Glomerular visceral epithelial cell (primary cell): ENCODE results near the gene SLC9A2.

Source experiments
- DNase-seq: peaks from one replicate; pipeline ENCODE4 v3.0.0-alpha.2; 2016; ENCODE audit errors: extremely low spot score

Gene SLC9A2

GRCh38 chr2:102674836-102675235 lies 55.5 kb downstream of the SLC9A2 start:
- DNase-seq = no peak

DNA sequence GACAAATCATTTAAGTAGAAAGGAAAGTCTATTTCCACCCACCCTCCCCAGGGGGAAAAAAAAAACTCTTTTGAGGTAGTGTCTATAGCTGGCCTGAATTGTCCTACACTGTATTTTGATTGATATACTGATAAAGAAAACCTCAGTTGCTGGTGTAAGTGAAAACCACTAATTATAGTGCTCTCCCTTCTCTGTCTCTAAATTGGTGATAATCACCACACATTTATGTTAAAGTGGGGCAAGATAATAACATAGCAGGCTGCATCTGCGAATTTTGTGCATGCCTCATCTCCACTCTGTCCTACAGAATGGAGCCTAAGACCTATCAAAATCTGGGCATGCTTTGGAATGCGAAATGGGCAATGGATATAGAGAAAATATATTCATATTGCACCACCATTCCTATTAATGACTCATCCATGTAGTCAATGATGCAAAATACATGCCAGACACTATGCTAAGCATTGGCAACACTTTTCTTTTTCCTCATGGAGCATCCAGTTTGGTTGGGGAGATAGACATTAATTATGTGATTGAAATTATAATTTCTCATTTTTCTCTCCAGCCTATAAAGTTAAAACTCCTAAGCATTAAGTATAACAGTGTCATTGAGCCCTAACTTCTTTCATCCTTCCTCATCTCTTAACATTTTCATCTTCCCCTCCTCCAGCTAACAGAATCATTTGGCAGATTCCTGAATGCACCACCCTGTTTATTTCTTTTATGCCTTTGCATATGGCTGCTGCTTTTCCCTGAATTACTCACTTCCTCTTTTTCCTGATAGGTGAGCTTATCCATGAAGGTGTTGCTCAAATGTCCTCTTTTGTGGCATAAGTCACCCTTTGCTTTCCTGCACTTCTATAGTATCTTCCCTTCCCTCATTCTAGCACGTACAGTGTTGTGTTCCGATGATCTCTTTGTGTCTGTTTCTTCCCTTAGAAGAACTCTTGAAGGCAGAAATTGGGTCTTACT lies 58.2 kb downstream of the SLC9A2 start:
- no peak for DNase-seq

DNA sequence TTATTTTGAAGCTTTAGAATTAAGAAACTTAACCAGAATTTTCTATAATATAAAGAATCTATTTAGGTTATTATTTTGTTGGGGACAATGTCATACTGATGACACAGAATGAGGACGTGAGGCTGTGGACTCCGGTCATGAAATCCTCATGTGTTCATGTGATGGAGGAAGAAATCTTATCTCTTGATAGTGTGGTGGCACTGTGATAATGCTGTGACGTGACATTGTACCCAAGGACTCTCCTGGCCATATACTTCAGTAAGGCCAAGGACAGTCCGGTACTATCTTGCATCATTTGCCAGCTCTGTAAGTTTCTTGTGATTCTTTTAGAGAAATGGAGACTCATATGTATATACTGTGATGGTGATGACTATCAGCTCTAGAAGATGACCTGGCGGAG lies 59.1 kb downstream of the SLC9A2 start:
- no peak for DNase-seq

- DNase-seq = no peak
These were observed 67.4 kb downstream of the SLC9A2 start for GRCh38 chr2:102686479-102687439.

- no peak for DNase-seq
These were observed 70.7 kb downstream of the SLC9A2 start for GRCh38 chr2:102690012-102690411.

- no peak for DNase-seq
These were observed 77.1 kb downstream of the SLC9A2 start for GRCh38 chr2:102696463-102696862.

DNA sequence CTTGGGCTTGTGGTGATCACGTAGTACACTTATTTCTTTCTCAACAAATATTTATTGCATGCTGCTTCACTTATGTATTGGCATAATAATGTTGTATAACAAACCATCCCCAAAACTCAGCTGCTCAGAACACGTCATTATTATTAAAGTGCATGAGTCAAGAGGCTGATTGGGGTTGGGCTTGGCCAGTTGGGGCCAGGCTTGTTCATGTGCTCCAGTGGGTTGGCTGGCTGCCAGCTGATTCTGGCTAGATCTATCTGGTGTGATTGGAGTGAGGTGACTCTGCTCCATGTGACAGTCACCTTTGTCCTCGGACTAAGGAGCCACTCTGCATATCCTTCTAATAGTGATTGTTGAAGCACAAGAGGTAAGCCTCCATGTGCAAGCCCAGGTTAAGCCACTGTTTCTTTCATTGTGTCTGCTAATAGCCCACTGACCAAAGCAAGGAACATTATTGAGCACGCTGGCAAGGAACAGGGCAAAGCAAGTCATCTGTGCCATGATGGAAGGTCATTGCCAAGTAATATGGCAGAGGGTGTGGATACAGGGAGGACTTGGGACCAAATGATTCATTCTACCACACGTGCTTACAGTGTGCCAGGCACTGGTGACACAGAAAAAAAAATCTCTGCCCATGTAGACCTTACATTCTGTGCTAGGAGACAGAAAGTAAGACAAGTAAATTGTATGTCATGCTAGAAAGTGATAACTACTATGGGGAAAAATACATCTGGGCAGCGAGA lies 79.2 kb downstream of the SLC9A2 start:
- DNase-seq = no peak

DNA sequence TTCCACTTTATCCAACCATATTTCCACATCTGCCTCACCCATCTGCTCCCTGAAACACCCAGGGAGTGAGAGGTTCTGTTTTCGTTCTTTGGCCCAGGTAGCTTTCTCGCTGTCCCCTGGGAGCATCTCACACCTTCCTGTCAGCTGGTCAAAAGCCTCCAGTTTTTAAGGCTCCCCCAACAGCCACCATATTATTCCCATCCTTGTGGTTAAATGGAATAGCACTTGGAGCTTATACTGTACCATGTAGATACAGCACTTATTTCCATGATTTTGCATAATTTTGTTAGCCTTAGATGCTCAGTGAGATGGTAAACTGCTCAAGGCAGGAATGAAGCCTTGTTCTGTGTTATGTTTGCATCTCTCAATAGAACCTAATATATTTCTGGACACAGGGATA lies 84.0 kb downstream of the SLC9A2 start:
- no peak for DNase-seq

DNA sequence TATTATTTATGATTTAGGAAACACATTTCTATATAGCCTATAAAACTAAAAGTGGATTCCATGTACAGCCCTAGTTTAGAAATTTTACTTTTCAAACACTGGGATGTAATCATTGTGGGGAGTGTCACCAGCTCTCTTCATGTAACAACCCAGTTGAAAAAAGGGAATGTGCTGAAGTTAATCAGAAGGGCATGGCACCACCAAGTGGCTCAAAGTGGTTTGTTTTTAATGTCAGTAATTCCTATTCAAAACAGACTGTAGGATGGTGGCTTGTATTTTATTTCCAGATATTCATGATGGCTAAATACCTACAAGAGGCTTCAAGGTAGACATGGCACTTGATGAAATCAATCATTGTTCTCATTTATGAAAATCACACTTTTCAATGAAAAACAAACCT lies 84.4 kb downstream of the SLC9A2 start:
- DNase-seq = peak; percentile 11

DNA sequence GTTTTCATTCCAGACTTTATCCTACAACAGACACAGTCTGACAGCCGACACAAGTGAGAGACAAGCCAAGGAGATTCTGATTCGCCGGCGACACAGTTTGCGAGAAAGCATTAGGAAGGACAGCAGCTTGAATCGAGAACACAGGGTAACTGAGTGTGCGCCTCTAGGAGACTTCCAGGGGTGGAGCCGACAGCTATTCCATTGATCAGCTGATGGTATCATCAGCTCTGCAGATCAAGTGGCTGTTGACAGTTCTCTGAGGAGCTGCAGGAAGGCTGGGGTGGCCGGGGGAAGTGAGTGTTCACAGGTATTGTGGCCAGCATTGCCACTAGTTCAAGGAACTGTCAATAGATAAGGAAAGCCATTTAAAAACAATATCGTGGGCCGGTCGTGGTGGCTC lies 85.2 kb downstream of the SLC9A2 start:
- DNase-seq = no peak

DNA sequence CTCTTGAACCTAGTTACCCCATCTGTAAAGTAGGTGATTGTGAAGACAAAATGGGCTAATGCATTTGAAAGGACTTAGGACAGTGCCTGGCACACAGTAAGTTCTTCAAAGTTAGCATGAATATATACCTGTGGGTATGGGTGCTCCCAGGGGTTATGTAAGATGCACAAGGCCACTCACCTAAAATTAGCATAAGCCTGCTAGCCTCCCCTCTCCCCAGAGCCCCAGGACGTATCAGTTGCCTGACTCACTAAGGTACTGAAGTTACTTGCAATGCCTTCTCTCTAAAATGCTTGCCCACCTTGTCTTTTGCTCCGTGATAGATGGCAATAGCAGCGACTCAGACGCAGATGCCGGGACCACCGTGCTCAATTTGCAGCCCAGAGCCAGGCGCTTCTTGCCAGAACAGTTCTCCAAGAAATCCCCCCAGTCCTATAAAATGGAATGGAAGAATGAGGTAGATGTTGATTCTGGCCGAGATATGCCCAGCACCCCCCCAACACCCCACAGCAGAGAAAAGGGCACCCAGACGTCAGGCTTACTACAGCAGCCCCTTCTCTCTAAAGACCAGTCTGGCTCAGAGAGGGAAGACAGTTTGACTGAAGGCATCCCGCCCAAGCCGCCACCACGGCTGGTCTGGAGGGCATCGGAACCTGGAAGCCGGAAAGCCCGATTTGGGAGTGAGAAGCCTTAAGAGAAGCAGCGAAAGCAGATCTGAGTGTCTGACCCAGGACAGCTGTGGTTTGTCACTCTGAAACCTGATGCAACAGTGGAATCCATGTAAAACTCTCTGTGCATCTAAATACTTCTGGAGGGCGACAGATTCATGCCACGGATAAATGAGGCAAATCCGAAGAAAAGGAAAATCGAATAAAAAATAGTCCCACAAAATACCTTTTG lies 88.7 kb downstream of the SLC9A2 start:
- no peak for DNase-seq

GRCh38 chr2:102708847-102709559 lies 89.7 kb downstream of the SLC9A2 start:
- DNase-seq = peak; percentile 61

GRCh38 chr2:102717308-102718018 lies 98.1 kb downstream of the SLC9A2 start:
- DNase-seq = no peak

DNA sequence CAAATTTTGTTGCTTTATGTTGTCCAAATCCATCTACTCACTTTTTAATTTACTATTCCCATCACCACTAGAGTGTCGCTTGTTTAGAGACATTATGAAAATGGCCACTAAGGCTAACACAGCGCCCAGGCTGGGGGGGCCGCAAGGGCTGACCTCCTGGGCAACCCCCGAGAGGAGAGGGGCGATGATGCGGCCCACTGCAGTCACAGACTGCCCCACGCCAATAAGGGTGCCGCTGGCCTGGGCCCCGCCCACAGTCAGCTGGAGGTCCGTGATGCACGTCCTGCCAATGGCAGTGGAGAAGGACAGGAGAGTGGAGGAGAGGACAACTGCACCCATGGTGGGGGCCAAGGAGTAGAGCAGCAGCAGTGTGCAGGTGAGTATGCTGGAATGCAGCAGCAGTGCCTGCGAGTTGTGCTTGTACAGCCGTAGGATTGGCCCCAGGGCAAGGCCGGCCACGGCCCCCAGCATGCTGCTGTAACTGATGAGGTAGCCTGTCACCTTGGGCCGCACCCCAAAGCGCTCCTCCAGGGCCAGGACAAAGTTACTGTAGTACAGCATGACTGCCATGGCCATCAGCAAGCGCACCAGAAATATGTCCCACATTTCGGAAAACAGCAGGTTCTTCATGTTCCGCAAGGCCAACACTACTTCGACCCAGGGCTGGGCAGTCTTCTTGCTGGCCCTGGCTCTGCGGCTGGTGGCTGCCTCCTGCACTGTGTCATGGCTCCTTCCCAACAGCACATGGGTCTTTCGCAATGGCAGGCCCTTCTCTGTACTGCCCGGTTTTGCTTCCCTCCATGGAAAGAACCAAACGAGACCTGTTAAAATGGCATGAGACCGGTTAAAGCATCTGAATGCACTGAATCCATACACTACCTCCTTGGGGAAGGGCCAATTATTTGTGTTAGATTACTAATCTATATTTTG lies 99.3 kb downstream of the SLC9A2 start:
- no peak for DNase-seq

GRCh38 chr2:102724016-102724490 lies 104.7 kb downstream of the SLC9A2 start:
- DNase-seq = no peak

- DNase-seq = no peak
These were observed 105.2 kb downstream of the SLC9A2 start for GRCh38 chr2:102724553-102724952.

DNA sequence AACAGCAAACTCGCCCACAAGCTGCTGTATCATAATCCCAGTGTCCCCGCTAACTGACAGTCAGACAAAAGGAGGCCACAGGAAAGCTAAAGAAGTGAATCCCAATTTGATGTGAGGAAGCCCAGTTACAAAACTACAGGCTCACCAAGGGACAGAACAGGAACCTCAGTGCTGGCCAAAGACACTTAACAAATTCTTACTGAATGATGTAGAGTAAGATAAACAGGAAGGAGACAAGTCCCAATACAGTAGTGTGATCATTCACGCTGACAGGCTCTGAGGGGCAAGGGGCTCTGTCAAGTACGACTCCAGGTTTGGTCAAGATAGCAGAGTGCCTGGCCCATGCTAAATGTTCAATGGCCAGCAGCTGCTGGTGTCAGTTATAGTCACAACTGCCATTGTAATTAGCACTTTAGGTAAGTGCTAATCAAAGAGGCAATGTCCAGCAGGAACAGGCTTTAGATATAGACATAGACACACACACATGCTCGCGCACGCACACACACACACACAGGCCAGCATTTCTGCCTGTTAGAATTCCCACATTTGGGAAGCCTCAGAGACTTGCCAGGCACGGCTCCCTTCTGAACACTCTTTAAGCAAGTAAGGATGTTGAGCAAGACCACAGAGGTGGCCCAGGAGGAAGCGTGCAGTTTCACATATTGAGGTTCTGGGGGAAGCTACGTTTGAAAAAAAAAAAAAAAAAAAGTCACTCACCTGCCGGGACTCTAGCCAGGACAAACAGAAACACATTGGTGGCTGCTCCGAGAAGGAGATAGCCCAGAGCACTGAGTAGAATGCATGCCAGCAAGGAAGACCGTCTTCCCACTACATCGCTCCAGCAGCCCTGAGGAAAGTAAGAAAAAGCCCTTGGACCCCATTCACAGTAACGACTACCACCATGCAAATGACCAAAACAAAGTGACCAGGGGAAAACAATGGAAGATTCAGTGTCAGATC lies 107.1 kb downstream of the SLC9A2 start:
- no peak for DNase-seq
